Thoracic aorta (tissue), 2 donors: ENCODE data around the gene SGCA. TPM values are rescaled to one million over a fixed set of nuclear protein-coding genes. Genes with fewer than 3 reads are reported as not detected.

ENCODE experiments used
- ATAC-seq: fragments of 150-250 bp; one replicate; pipeline ENCODE4 v1.8.0; 2017; ENCODE audit warnings: low read depth; ENCODE audit not compliant: insufficient number of reproducible peaks, low FRiP score
- DNase-seq: peaks from one replicate; pipeline ENCODE4 v3.0.0-alpha.2; 2020; ENCODE audit warnings: low spot score
- H3K27ac ChIP-seq, 2 donors: fragments of 200-600 bp; sonication (generic); 1 replicate in 1 of 2; 2 replicates in 1 of 2; pipeline ENCODE4 v1.5.1; 2016; ENCODE audit warnings: mild to moderate bottlenecking in 2 of 2, moderate library complexity in 2 of 2
- H3K27me3 ChIP-seq: fragments of 200-600 bp; sonication (generic); replicated peaks from 2 replicates; pipeline ENCODE4 v1.6.0; 2016; ENCODE audit warnings: mild to moderate bottlenecking; ENCODE audit not compliant: insufficient read depth
- H3K36me3 ChIP-seq: fragments of 200-600 bp; sonication (generic); one replicate; pipeline ENCODE4 v1.5.1; 2016
- H3K4me1 ChIP-seq, 2 donors: fragments of 200-600 bp; sonication (generic); 1 replicate in 1 of 2; 2 replicates in 1 of 2; pipeline versions ENCODE4 v1.5.1 to v1.6.0; 2016; ENCODE audit warnings: low read depth in 2 of 2, mild to moderate bottlenecking in 1 of 2; ENCODE audit not compliant: control insufficient read depth in 1 of 2
- H3K4me3 ChIP-seq: fragments of 200-600 bp; sonication (generic); 2 replicates; pipeline ENCODE4 v1.5.1; 2016; ENCODE audit warnings: mild to moderate bottlenecking
- H3K9me3 ChIP-seq: fragments of 200-600 bp; sonication (generic); 2 replicates; pipeline ENCODE4 v1.5.1; 2016
- CTCF ChIP-seq: fragments of 200-600 bp; sonication (generic); IDR thresholded peaks from one replicate; pipeline ENCODE4 v1.5.1; 2019; ENCODE audit warnings: antibody characterized with exemption
- total RNA-seq, 2 donors: library from RNA; depleted of rRNA; stranded (reverse); fragments of >200 nt; gene quantifications; one replicate each; pipeline versions ENCODE4 v1.1.0 to v1.2.3, GENCODE V29; 2016

The SGCA gene
- total RNA-seq, 2 donors from 2014 or later: 95.5 to 158 TPM

GRCh38 chr17:50164697-50164988, 1.2 kb upstream of the SGCA start:
- Histone ChIP-seq H3K36me3 (no peaks in the 10 kb centered on the region), H3K9me3 (no peaks in the 10 kb centered on the region), H3K27me3 (no peaks in the 10 kb centered on the region), H3K27ac (peak overlapping the region; percentile 93 to 99), H3K4me1 (peaks cover 28 to 68% of the 10 kb centered on the region in 2 donors), H3K4me3 (no peak overlapping the region)
- ATAC-seq (no peak), DNase-seq (no peak)
- TF ChIP-seq CTCF: no peak

GRCh38 chr17:50165066-50165465, 739 bp upstream of the SGCA start:
- Histone ChIP-seq H3K27ac (peak overlapping the region; percentile 93 to 99), H3K27me3 (no peaks in the 10 kb centered on the region), H3K9me3 (no peaks in the 10 kb centered on the region), H3K4me1 (peaks cover 28 to 73% of the 10 kb centered on the region in 2 donors), H3K36me3 (peaks cover 4% of the 10 kb centered on the region), H3K4me3 (peak overlapping the region; percentile 84)
- no peak for ATAC-seq
- TF ChIP-seq CTCF: no peak
- DNase-seq: no peak

- DNase-seq (no peak), ATAC-seq (no peak)
- H3K27ac ChIP-seq: peak overlapping the region; percentile 93 to 99
- H3K36me3 ChIP-seq: peaks cover 8% of the 10 kb centered on the region
- H3K9me3 ChIP-seq: no peaks in the 10 kb centered on the region
- H3K4me1 ChIP-seq: peaks cover 28 to 73% of the 10 kb centered on the region in 2 donors
- H3K4me3 ChIP-seq: peak overlapping the region; percentile 84
- no peaks in the 10 kb centered on the region for H3K27me3 ChIP-seq
- no peak for TF ChIP-seq CTCF
Observed at GRCh38 chr17:50165466-50165865, 339 bp upstream of the SGCA start.

GRCh38 chr17:50166518-50167181, 845 bp downstream of the SGCA start:
- Histone ChIP-seq H3K4me1 (peaks cover 24 to 67% of the 10 kb centered on the region in 2 donors), H3K36me3 (peaks cover 9% of the 10 kb centered on the region), H3K27ac (peak overlapping the region; percentile 98 to 99), H3K4me3 (peak overlapping the region; percentile 84), H3K27me3 (no peaks in the 10 kb centered on the region), H3K9me3 (no peaks in the 10 kb centered on the region)
- ATAC-seq (no peak), DNase-seq (no peak)
- TF ChIP-seq CTCF: peak; percentile 21

- peaks cover 24 to 66% of the 10 kb centered on the region in 2 donors for H3K4me1 ChIP-seq
- no peak for ATAC-seq
- H3K36me3 ChIP-seq: peaks cover 9% of the 10 kb centered on the region
- no peak for TF ChIP-seq CTCF
- H3K9me3 ChIP-seq: no peaks in the 10 kb centered on the region
- no peaks in the 10 kb centered on the region for H3K27me3 ChIP-seq
- H3K4me3 ChIP-seq: peak overlapping the region; percentile 62
- DNase-seq: no peak
- H3K27ac ChIP-seq: peak overlapping the region; percentile 98 to 99
Observed at GRCh38 chr17:50167371-50167770, 1.6 kb downstream of the SGCA start.
